NT2/D1 (cell line): ENCODE data around the gene SPATA6.
"Not testable (repeated sequence)": the region's sequence is repeated elsewhere in the genome, so short reads cannot be mapped to it uniquely, and the experiment has no call there.

Experiments
- DNase-seq: peaks from one replicate; pipeline ENCODE4 v3.0.0-alpha.2; 2011; ENCODE audit warnings: low read depth, low spot score
- H3K27me3 ChIP-seq: 2 replicates; pipeline ENCODE4 v1.6.0; 2011; ENCODE audit warnings: mild to moderate bottlenecking; ENCODE audit not compliant: insufficient read length, insufficient read depth
- H3K36me3 ChIP-seq: 2 replicates; pipeline ENCODE4 v1.6.1; 2011; ENCODE audit warnings: mild to moderate bottlenecking, low read length, mixed read lengths; ENCODE audit not compliant: insufficient read depth, insufficient read length
- H3K4me1 ChIP-seq: 2 replicates; pipeline ENCODE4 v1.5.1; 2011; ENCODE audit not compliant: insufficient read depth, insufficient read length
- H3K4me3 ChIP-seq: 2 replicates; pipeline ENCODE4 v1.5.1; 2011; ENCODE audit warnings: low read depth; ENCODE audit not compliant: insufficient read length
- H3K9ac ChIP-seq: 2 replicates; pipeline ENCODE4 v1.6.0; 2011; ENCODE audit warnings: low read depth; ENCODE audit not compliant: insufficient read length
- H3K9me3 ChIP-seq: 2 replicates; pipeline ENCODE4 v1.5.1; 2011; ENCODE audit warnings: mild to moderate bottlenecking, low read length; ENCODE audit not compliant: insufficient read depth
- SUZ12 ChIP-seq: IDR thresholded peaks from 2 replicates; pipeline ENCODE4 v1.6.1; 2011; ENCODE audit not compliant: insufficient read length, insufficient read depth; ENCODE audit errors: extremely low read depth
- YY1 ChIP-seq: IDR thresholded peaks from 2 replicates; pipeline ENCODE4 v1.6.1; 2011; ENCODE audit not compliant: insufficient read length, insufficient read depth
- ZNF274 ChIP-seq: IDR thresholded peaks from 2 replicates; pipeline ENCODE4 v1.6.1; 2011; ENCODE audit warnings: mild to moderate bottlenecking, low read depth, low read length

SPATA6 gene

GRCh38 chr1:48471691-48472576 lies at the start of gene SPATA6:
SPATA6 (minus strand) TSS chr1:48472204; CDS start chr1:48472008, 196 bp downstream.
- Histone ChIP-seq H3K9me3 (peaks cover 20% of the 10 kb centered on the region; the same call in 1 of the 2 replicates), H3K4me1 (peaks cover 6% of the 10 kb centered on the region), H3K27me3 (peaks cover 12% of the 10 kb centered on the region), H3K4me3 (peak within 1 kb of the TSS; percentile 85), H3K36me3 (no peaks in the 10 kb centered on the region), H3K9ac (peak within 1 kb of the TSS; percentile 86)
- no peak for TF ChIP-seq ZNF274
- no peak for TF ChIP-seq YY1
- no peak for TF ChIP-seq SUZ12
- peak; percentile 95 for DNase-seq

GRCh38 chr1:48519896-48520295 lies 47.9 kb upstream of the SPATA6 start:
- H3K9me3 ChIP-seq, H3K4me3 ChIP-seq, H3K4me1 ChIP-seq, H3K36me3 ChIP-seq, DNase-seq, H3K27me3 ChIP-seq, H3K9ac ChIP-seq: not testable (repeated sequence)

DNA sequence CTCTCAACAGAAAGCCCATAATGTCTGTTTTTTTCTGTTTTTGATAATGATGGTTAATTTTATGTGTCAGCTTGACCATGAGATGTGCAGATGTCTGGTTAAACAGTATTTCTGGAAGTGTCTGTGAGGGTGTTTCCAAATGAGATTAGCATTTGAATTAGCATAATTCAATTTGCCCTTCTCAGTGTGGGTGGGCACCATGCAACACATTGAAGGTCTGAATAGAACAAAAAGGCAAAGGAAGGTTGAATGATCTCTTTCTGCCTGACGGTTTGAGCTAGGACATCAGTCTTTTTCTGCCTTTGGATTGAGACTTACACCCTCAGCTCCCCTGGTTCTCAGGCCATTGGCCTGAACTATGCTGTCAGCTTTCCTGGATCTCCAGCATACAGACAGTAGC lies 34.9 kb upstream of the SPATA6 start:
- no peak overlapping the region for H3K4me3 ChIP-seq
- TF ChIP-seq SUZ12 (no peak), YY1 (no peak), ZNF274 (no peak)
- no peaks in the 10 kb centered on the region for H3K36me3 ChIP-seq
- H3K9ac ChIP-seq: no peak overlapping the region
- DNase-seq: no peak
- H3K4me1 ChIP-seq: no peaks in the 10 kb centered on the region
- no peaks in the 10 kb centered on the region for H3K27me3 ChIP-seq
- H3K9me3 ChIP-seq: 0 out of 2 replicates have a peak, but pooled peaks cover 11% of the 10 kb centered on the region

GRCh38 chr1:48500541-48501450 lies 28.8 kb upstream of the SPATA6 start:
- H3K4me1 ChIP-seq: no peaks in the 10 kb centered on the region
- no peaks in the 10 kb centered on the region for H3K27me3 ChIP-seq
- DNase-seq: no peak
- no peak overlapping the region for H3K4me3 ChIP-seq
- H3K9ac ChIP-seq: no peak overlapping the region
- no peak for TF ChIP-seq YY1
- TF ChIP-seq SUZ12: no peak
- no peak for TF ChIP-seq ZNF274
- H3K9me3 ChIP-seq: no peaks in the 10 kb centered on the region
- no peaks in the 10 kb centered on the region for H3K36me3 ChIP-seq

GRCh38 chr1:48499211-48499735 lies 27.3 kb upstream of the SPATA6 start:
- Histone ChIP-seq H3K27me3 (no peaks in the 10 kb centered on the region), H3K9ac (no peak overlapping the region), H3K36me3 (no peaks in the 10 kb centered on the region), H3K4me3 (no peak overlapping the region), H3K9me3 (no peaks in the 10 kb centered on the region), H3K4me1 (peaks cover 4% of the 10 kb centered on the region)
- no peak for TF ChIP-seq SUZ12
- no peak for TF ChIP-seq ZNF274
- TF ChIP-seq YY1: no peak
- DNase-seq: no peak

DNA sequence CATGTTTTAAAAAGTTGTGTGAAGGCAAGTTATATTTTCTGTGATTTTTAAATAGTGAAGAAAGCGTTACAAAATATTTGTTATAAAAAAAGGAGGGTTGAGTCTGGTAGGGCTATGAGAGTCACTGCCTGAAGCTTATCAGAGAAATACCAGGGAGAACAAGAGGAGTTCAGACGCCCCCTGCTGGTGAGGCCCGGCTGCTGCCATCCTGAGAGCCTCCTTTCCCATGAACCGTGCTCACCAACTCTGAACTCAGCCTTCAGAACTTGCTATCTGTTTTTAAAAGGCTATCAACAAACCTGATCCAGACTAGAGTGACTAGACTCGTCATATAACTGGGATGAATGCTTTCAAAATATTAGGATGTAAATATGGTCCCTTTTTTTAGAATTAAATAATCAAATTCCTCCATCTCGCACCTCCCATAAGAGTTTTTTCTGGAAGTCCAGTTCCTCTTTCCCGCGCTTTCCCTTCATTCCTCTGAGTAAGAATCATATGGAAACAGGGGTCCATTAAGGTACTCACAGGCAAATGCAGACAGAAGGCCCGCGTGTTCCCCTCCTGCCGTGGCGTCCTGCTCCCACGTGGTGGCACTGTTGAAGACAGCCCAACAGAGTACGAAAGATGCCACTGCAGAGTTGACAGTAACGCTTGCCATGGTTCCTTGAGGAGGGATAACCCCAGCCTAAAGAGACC lies 26.2 kb upstream of the SPATA6 start:
- no peaks in the 10 kb centered on the region for H3K27me3 ChIP-seq
- no peaks in the 10 kb centered on the region for H3K36me3 ChIP-seq
- no peaks in the 10 kb centered on the region for H3K9me3 ChIP-seq
- no peak overlapping the region for H3K4me3 ChIP-seq
- no peak overlapping the region for H3K9ac ChIP-seq
- TF ChIP-seq YY1 (no peak), SUZ12 (no peak), ZNF274 (no peak)
- DNase-seq: peak; percentile 76
- peaks cover 8% of the 10 kb centered on the region for H3K4me1 ChIP-seq
